H9 (cell line): ENCODE data around the gene AP2A2. TPM values are rescaled to one million over a fixed set of nuclear protein-coding genes. Genes with fewer than 3 reads are reported as not detected.
A peak's percentile ranks its signal among the peaks of the same experiment; 100 is the strongest.

Source experiments
- DNase-seq: peaks from one replicate; pipeline ENCODE4 v3.0.0-alpha.2; 2017
- H2AFZ ChIP-seq: one replicate; pipeline ENCODE4 v1.6.1; 2013; ENCODE audit warnings: mild to moderate bottlenecking, low read length, control low read depth, moderate library complexity
- H2AK5ac ChIP-seq: 2 replicates; pipeline ENCODE4 v1.6.1; 2013; ENCODE audit warnings: low read length, control low read depth, mixed read lengths; ENCODE audit not compliant: insufficient read length
- H2BK120ac ChIP-seq: one replicate; pipeline ENCODE4 v1.6.1; 2013; ENCODE audit warnings: low read depth, mild to moderate bottlenecking, low read length, control low read depth, inconsistent platforms; ENCODE audit not compliant: poor library complexity, severe bottlenecking
- H2BK12ac ChIP-seq: 2 replicates; pipeline ENCODE4 v1.6.1; 2013; ENCODE audit warnings: low read length, control low read depth, mixed read lengths, low read depth; ENCODE audit not compliant: insufficient read length
- H2BK15ac ChIP-seq: 2 replicates; pipeline ENCODE4 v1.6.1; 2013; ENCODE audit warnings: low read depth, low read length, control low read depth
- H2BK20ac ChIP-seq: one replicate; pipeline ENCODE4 v1.6.1; 2013; ENCODE audit warnings: low read depth, mild to moderate bottlenecking, low read length, control low read depth, inconsistent platforms; ENCODE audit not compliant: poor library complexity, severe bottlenecking
- H2BK5ac ChIP-seq: 2 replicates; pipeline ENCODE4 v1.6.1; 2013; ENCODE audit warnings: low read length, control low read depth, mixed read lengths; ENCODE audit not compliant: insufficient read length
- H3K14ac ChIP-seq: 2 replicates; pipeline ENCODE4 v1.6.1; 2013; ENCODE audit warnings: low read length, control low read depth; ENCODE audit not compliant: insufficient read depth
- H3K18ac ChIP-seq: 2 replicates; pipeline ENCODE4 v1.6.1; 2013; ENCODE audit warnings: low read depth, mild to moderate bottlenecking, mixed read lengths, low read length, control low read depth; ENCODE audit not compliant: insufficient read length
- H3K23ac ChIP-seq: 2 replicates; pipeline ENCODE4 v1.6.1; 2013; ENCODE audit warnings: low read length, control low read depth, mixed read lengths, low read depth; ENCODE audit not compliant: insufficient read length
- H3K23me2 ChIP-seq: 2 replicates; pipeline ENCODE4 v1.6.1; 2013; ENCODE audit warnings: low read depth, mild to moderate bottlenecking, mixed read lengths, low read length, control low read depth; ENCODE audit not compliant: insufficient read length, poor library complexity, severe bottlenecking
- H3K27ac ChIP-seq: 2 replicates; pipeline ENCODE4 v1.5.1; 2013; ENCODE audit warnings: low read length, control low read depth, mixed read lengths, low read depth; ENCODE audit not compliant: insufficient read length
- H3K27me3 ChIP-seq: 2 replicates; pipeline ENCODE4 v1.6.1; 2013; ENCODE audit warnings: low read length, control low read depth, inconsistent platforms; ENCODE audit not compliant: insufficient read depth
- H3K4ac ChIP-seq: 2 replicates; pipeline ENCODE4 v1.6.1; 2013; ENCODE audit warnings: low read depth, mild to moderate bottlenecking, control low read depth, inconsistent platforms, low read length, moderate library complexity
- H3K4me1 ChIP-seq: 2 replicates; pipeline ENCODE4 v1.6.1; 2013; ENCODE audit warnings: low read length, control low read depth, inconsistent platforms; ENCODE audit not compliant: insufficient read depth
- H3K4me2 ChIP-seq: 2 replicates; pipeline ENCODE4 v1.6.1; 2013; ENCODE audit warnings: low read length, control low read depth, mixed read lengths; ENCODE audit not compliant: insufficient read length, insufficient read depth
- H3K56ac ChIP-seq: 2 replicates; pipeline ENCODE4 v1.6.1; 2013; ENCODE audit warnings: low read depth, mild to moderate bottlenecking, mixed read lengths, low read length, control low read depth; ENCODE audit not compliant: insufficient read length
- H3K79me1 ChIP-seq: 2 replicates; pipeline ENCODE4 v1.6.1; 2013; ENCODE audit warnings: low read depth, mild to moderate bottlenecking, moderate library complexity, low read length, control low read depth, inconsistent platforms; ENCODE audit not compliant: insufficient read depth, poor library complexity, severe bottlenecking
- H3K79me2 ChIP-seq: 2 replicates; pipeline ENCODE4 v1.6.1; 2013; ENCODE audit warnings: low read length, control low read depth, inconsistent platforms; ENCODE audit not compliant: insufficient read depth
- H3K9ac ChIP-seq: 2 replicates; pipeline ENCODE4 v1.6.1; 2013; ENCODE audit warnings: low read length, control low read depth, mixed read lengths; ENCODE audit not compliant: insufficient read length; ENCODE audit errors: extremely low read depth
- H3K9me3 ChIP-seq: one replicate; pipeline ENCODE4 v1.6.1; 2013; ENCODE audit warnings: low read depth, low read length, inconsistent platforms; ENCODE audit not compliant: control insufficient read depth
- H3T11ph ChIP-seq: one replicate; pipeline ENCODE4 v1.6.1; 2013; ENCODE audit warnings: mild to moderate bottlenecking, low read length, control low read depth, inconsistent platforms
- H4K20me1 ChIP-seq: one replicate; pipeline ENCODE4 v1.6.1; 2013; ENCODE audit not compliant: control insufficient read depth, insufficient read length, insufficient read depth
- H4K5ac ChIP-seq: 2 replicates; pipeline ENCODE4 v1.6.1; 2013; ENCODE audit warnings: low read depth, mild to moderate bottlenecking, mixed read lengths, low read length, control low read depth; ENCODE audit not compliant: insufficient read length
- H4K8ac ChIP-seq: replicated peaks from 2 replicates; pipeline ENCODE4 v1.6.1; 2013; ENCODE audit warnings: low read length, control low read depth, mixed read lengths, low read depth; ENCODE audit not compliant: insufficient read length
- H4K91ac ChIP-seq: 2 replicates; pipeline ENCODE4 v1.6.1; 2013; ENCODE audit warnings: low read depth, mild to moderate bottlenecking, moderate library complexity, mixed read lengths, low read length, control low read depth; ENCODE audit not compliant: insufficient read length
- H3K27ac Mint-ChIP-seq, 3 experiments: 2 replicates in 2 of 3; 3 replicates in 1 of 3; pipeline ENCODE4 v1.8.0; 2020 to 2021; ENCODE audit warnings: mixed read lengths in 3 of 3, mild to moderate bottlenecking in 1 of 3, moderate library complexity in 1 of 3
- H3K27me3 Mint-ChIP-seq: 2 replicates; pipeline ENCODE4 v1.8.0; 2021; ENCODE audit warnings: low read depth, mild to moderate bottlenecking, moderate library complexity, mixed read lengths
- H3K36me3 Mint-ChIP-seq, 3 experiments: 2 replicates in 2 of 3; 3 replicates in 1 of 3; pipeline ENCODE4 v1.8.0; 2020 to 2021; ENCODE audit warnings: low read depth in 3 of 3, mixed read lengths in 3 of 3; ENCODE audit not compliant: insufficient read depth in 1 of 3
- H3K4me1 Mint-ChIP-seq, 2 experiments: 2 replicates each; pipeline ENCODE4 v1.8.0; 2020; ENCODE audit warnings: mixed read lengths in 2 of 2
- H3K4me3 Mint-ChIP-seq, 2 experiments: 2 replicates in 1 of 2; 3 replicates in 1 of 2; pipeline ENCODE4 v1.8.0; 2020 to 2021; ENCODE audit warnings: mild to moderate bottlenecking in 2 of 2, mixed read lengths in 2 of 2, moderate library complexity in 1 of 2
- H3K9me3 Mint-ChIP-seq, 2 experiments: 2 replicates in 1 of 2; 3 replicates in 1 of 2; pipeline ENCODE4 v1.8.0; 2020; ENCODE audit warnings: mild to moderate bottlenecking in 2 of 2, mixed read lengths in 2 of 2, moderate library complexity in 1 of 2
- WGBS: extraction: QIAGEN DNeasy Blood & Tissue Kit; methylation state at CpG from one replicate; pipeline ENCODE4 v1.1.7; 2013; ENCODE audit warnings: missing lambda C conversion rate, low lambda C conversion rate, mixed read lengths; ENCODE audit not compliant: insufficient read length; ENCODE audit errors: extremely low coverage; 5-methylcytosine and 5-hydroxymethylcytosine counted together
- total RNA-seq: library from RNA; stranded (reverse); gene quantifications from 2 replicates; pipeline ENCODE4 v1.2.1, GENCODE V29; 2021
- TF ChIP-seq, protein P1 (sequence below): fragments of 200-600 bp; sonication (generic); conservative IDR thresholded peaks from 3 replicates; pipeline ENCODE4 v1.8.0; 2021; ENCODE audit warnings: antibody characterized with exemption, mild to moderate bottlenecking

AP2A2 gene
- total RNA-seq, 1 experiment from 2014 or later: 53.7 TPM

DNA sequence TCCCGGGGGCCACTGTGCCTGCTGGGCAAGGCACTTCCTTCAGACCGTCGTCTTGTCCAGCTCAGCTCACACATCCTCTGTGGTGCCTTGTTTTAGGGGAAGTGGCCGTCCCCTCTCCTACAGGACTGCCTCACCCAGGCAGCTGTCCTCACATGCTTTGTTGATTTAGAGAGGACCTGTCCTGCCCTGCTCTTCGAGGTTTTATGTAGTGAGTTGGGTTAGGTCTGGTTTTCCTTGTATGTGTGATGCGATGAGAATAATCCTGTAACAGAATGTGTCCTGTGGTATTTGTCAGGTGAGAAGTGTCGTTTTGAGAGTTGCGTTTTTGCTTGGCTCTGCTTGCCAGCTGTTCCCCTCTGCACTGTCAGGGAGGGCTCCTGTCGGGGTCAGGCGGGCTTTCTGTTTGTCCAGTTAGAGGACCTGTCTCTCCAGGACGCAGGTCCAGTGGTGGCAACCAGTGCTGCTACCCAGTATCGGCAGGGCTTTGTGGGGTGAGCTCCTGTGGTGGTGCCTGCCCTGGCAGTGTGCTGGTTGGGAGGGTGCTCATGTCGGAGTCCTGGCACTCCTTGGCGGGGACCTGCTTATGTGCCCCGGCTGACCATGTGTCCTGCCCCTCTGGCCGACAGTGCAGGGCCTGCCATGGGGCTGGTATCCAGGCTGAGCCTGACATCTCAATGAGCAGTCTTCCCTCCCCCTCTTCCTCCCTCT is 69.5 kb downstream of the AP2A2 start:
- no peak overlapping the region for H2BK15ac ChIP-seq
- no peak overlapping the region for H2AFZ ChIP-seq
- Mint-ChIP-seq H3K36me3 (peaks cover 23 to 55% (median 39%) of the 10 kb centered on the region in 3 experiments), H3K27ac (peak overlapping the region in 1 of 3 experiments; percentile 57; a peak in 2 of 7 replicates), H3K4me3 (no peak overlapping the region; a peak in 1 of 5 replicates), H3K4me1 (peaks cover 3% of the 10 kb centered on the region in 2 experiments; a peak in 2 of 4 replicates), H3K9me3 (peaks cover 0 to 6% of the 10 kb centered on the region in 2 experiments; a peak in 2 of 5 replicates), H3K27me3 (no peaks in the 10 kb centered on the region; the same call in 1 of the 2 replicates)
- H3T11ph ChIP-seq: no peak overlapping the region
- H4K91ac ChIP-seq: no peak overlapping the region
- no peaks in the 10 kb centered on the region for H3K79me1 ChIP-seq
- WGBS: no CpG with 5 or more reads among the region's 16 CpGs
- no peak overlapping the region for H2BK5ac ChIP-seq
- no peak overlapping the region for H3K9ac ChIP-seq
- H3K27ac ChIP-seq: no peak overlapping the region
- no peak for DNase-seq
- H3K27me3 ChIP-seq: no peaks in the 10 kb centered on the region
- no peak overlapping the region for H3K18ac ChIP-seq
- no peak overlapping the region for H4K8ac ChIP-seq
- H2BK12ac ChIP-seq: no peak overlapping the region
- TF ChIP-seq, protein P1, sequence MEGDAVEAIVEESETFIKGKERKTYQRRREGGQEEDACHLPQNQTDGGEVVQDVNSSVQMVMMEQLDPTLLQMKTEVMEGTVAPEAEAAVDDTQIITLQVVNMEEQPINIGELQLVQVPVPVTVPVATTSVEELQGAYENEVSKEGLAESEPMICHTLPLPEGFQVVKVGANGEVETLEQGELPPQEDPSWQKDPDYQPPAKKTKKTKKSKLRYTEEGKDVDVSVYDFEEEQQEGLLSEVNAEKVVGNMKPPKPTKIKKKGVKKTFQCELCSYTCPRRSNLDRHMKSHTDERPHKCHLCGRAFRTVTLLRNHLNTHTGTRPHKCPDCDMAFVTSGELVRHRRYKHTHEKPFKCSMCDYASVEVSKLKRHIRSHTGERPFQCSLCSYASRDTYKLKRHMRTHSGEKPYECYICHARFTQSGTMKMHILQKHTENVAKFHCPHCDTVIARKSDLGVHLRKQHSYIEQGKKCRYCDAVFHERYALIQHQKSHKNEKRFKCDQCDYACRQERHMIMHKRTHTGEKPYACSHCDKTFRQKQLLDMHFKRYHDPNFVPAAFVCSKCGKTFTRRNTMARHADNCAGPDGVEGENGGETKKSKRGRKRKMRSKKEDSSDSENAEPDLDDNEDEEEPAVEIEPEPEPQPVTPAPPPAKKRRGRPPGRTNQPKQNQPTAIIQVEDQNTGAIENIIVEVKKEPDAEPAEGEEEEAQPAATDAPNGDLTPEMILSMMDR: no peak
- no peaks in the 10 kb centered on the region for H3K79me2 ChIP-seq
- no peaks in the 10 kb centered on the region for H4K20me1 ChIP-seq
- no peak overlapping the region for H3K4me2 ChIP-seq
- no peak overlapping the region for H4K5ac ChIP-seq
- no peak overlapping the region for H3K23ac ChIP-seq
- H2AK5ac ChIP-seq: no peak overlapping the region
- H2BK120ac ChIP-seq: no peak overlapping the region
- H3K56ac ChIP-seq: no peak overlapping the region
- H3K14ac ChIP-seq: no peak overlapping the region
- no peak overlapping the region for H3K4ac ChIP-seq
- H2BK20ac ChIP-seq: no peak overlapping the region
- no peaks in the 10 kb centered on the region for H3K23me2 ChIP-seq
- H3K9me3 ChIP-seq: no peaks in the 10 kb centered on the region
- H3K4me1 ChIP-seq: no peaks in the 10 kb centered on the region
